ENCODE data around the gene PCYT1B.
"Not testable (repeated sequence)": the region's sequence is repeated elsewhere in the genome, so short reads cannot be mapped to it uniquely, and the experiment has no call there.

The PCYT1B gene

GRCh38 chrX:24647257-24648058 lies at the start of gene PCYT1B:
PCYT1B (minus strand) TSS chrX:24647347; CDS start chrX:24647105, 242 bp downstream.
- peak; percentile 42 for DNase-seq

GRCh38 chrX:24696294-24696693 lies 49.1 kb upstream of the PCYT1B start:
- no peak for DNase-seq

GRCh38 chrX:24694825-24695224 lies 47.7 kb upstream of the PCYT1B start:
- no peak for DNase-seq

GRCh38 chrX:24693453-24694202 lies 46.5 kb upstream of the PCYT1B start, which contains the start of gene POLA1:
POLA1 (plus strand) TSS chrX:24693918; CDS start chrX:24693962, 44 bp downstream.
- DNase-seq = peak; percentile 72

- DNase-seq = no peak
Measured at GRCh38 chrX:24692305-24692704, 45.2 kb upstream of the PCYT1B start.

- DNase-seq = no peak
Measured at GRCh38 chrX:24684048-24684447, 36.9 kb upstream of the PCYT1B start.

GRCh38 chrX:24682739-24683432 lies 35.7 kb upstream of the PCYT1B start:
- DNase-seq = no peak

GRCh38 chrX:24676403-24677024 lies 29.4 kb upstream of the PCYT1B start:
- DNase-seq = no peak

- DNase-seq = no peak
Measured at GRCh38 chrX:24673424-24673823, 26.3 kb upstream of the PCYT1B start.

- no peak for DNase-seq
Measured at GRCh38 chrX:24672701-24673190, 25.6 kb upstream of the PCYT1B start.

- no peak for DNase-seq
Measured at GRCh38 chrX:24668111-24668510, 21.0 kb upstream of the PCYT1B start.

- no peak for DNase-seq
Measured at GRCh38 chrX:24662352-24662751, 15.2 kb upstream of the PCYT1B start.

GRCh38 chrX:24661292-24661691 lies 14.1 kb upstream of the PCYT1B start:
- DNase-seq = no peak

GRCh38 chrX:24659646-24660045 lies 12.5 kb upstream of the PCYT1B start:
- DNase-seq = no peak

GRCh38 chrX:24659106-24659505 lies 12.0 kb upstream of the PCYT1B start:
- no peak for DNase-seq

GRCh38 chrX:24658421-24658820 lies 11.3 kb upstream of the PCYT1B start:
- DNase-seq = no peak

GRCh38 chrX:24657671-24658386 lies 10.7 kb upstream of the PCYT1B start:
- DNase-seq = no peak

- DNase-seq = not testable (repeated sequence)
Measured at GRCh38 chrX:24655679-24656078, 8.5 kb upstream of the PCYT1B start.

GRCh38 chrX:24651783-24652182 lies 4.6 kb upstream of the PCYT1B start:
- no peak for DNase-seq

GRCh38 chrX:24648495-24648894 lies 1.3 kb upstream of the PCYT1B start:
- DNase-seq = no peak

- DNase-seq = no peak
Measured at GRCh38 chrX:24646745-24647182, 383 bp downstream of the PCYT1B start.

- no peak for DNase-seq
Measured at GRCh38 chrX:24646006-24646405, 1.1 kb downstream of the PCYT1B start.

Measured in activated CD4-positive, CD25-positive, alpha-beta regulatory T cell treated with anti-CD3 and anti-CD28 coated beads, Interleukin-2, amount 50 U/mL, for 72 hours (primary cell).